K562 (cell line): Measurements from ENCODE around the gene ARL10. TPM values are rescaled to one million over a fixed set of nuclear protein-coding genes. Genes with fewer than 3 reads are reported as not detected.

Experiments
- BRCA1 ChIP-seq, 2 experiments: fragments of 450-650 bp in 1 of 2; sonication (generic) in 1 of 2; formaldehyde crosslinking in 1 of 2; IDR thresholded peaks; 2 replicates each; pipeline versions ENCODE4 v1.5.0 to v1.6.1; 2017 to 2020; ENCODE audit warnings: mild to moderate bottlenecking in 1 of 2, missing genetic modification reagents in 1 of 2
- DACH1 ChIP-seq: fragments of 450-650 bp; IDR thresholded peaks from 2 replicates; pipeline ENCODE4 v1.6.1; 2018; ENCODE audit not compliant: partially characterized antibody
- FIP1L1 ChIP-seq: fragments of 200-400 bp; formaldehyde crosslinking; IDR thresholded peaks from 2 replicates; pipeline ENCODE4 v1.6.1; 2018; ENCODE audit warnings: mild to moderate bottlenecking, low read depth, low read length; ENCODE audit not compliant: poor library complexity, severe bottlenecking
- FOS ChIP-seq: IDR thresholded peaks from 3 replicates; pipeline ENCODE4 v1.6.1; 2011; ENCODE audit not compliant: insufficient read length; ENCODE audit errors: extremely low read depth
- FOXK2 ChIP-seq, 2 experiments: fragments of 450-650 bp; IDR thresholded peaks in 1 of 2; conservative IDR thresholded peaks in 1 of 2; 2 replicates each; pipeline ENCODE4 v1.6.1; 2016; ENCODE audit warnings: low read depth in 2 of 2, mild to moderate bottlenecking in 1 of 2
- HDAC3 ChIP-seq: fragments of 450-650 bp; IDR thresholded peaks from 2 replicates; pipeline ENCODE4 v1.6.1; 2018; ENCODE audit warnings: borderline replicate concordance, mild to moderate bottlenecking, moderate library complexity; ENCODE audit not compliant: partially characterized antibody
- TGIF2 ChIP-seq: sonication (generic); formaldehyde crosslinking; IDR thresholded peaks from 2 replicates; pipeline ENCODE4 v1.8.1; 2022; ENCODE audit warnings: mild to moderate bottlenecking, missing genetic modification reagents, moderate library complexity
- ZBTB11 ChIP-seq, 3 experiments: fragments of 200-800 bp in 1 of 3; fragments of 250-450 bp in 1 of 3; fragments of 450-650 bp in 1 of 3; sonication (Bioruptor Pico) in 1 of 3; sonication (Bioruptor generic) in 1 of 3; formaldehyde crosslinking in 1 of 3; IDR thresholded peaks; 2 replicates each; pipeline versions ENCODE4 v1.6.1 to v1.8.0; 2016 to 2022; ENCODE audit warnings: mild to moderate bottlenecking in 2 of 3, missing genetic modification characterization in 2 of 3, missing compliant biosample characterization in 1 of 3, moderate library complexity in 1 of 3
- ZNF766 ChIP-seq: fragments of 200-800 bp; sonication (Bioruptor generic); conservative IDR thresholded peaks from 2 replicates; pipeline ENCODE4 v1.6.1; 2016; ENCODE audit warnings: missing genetic modification characterization, missing compliant biosample characterization
- polyA plus RNA-seq, 8 experiments: library from polyadenylated mRNA; depleted of rRNA in 4 of 8; stranded (reverse) in 5 of 8; unstranded in 3 of 8; fragments of >200 nt; fragmentation: Nextera tagmentation in 2 of 8; fragmentation: Illumina TruSeq in 1 of 8; extraction: Ambion mirVana in 2 of 8; extraction: Trizol in 1 of 8; gene quantifications; 2 replicates each; pipeline versions ENCODE4 v1.2.1 to v1.2.3, GENCODE V29; 2011 to 2014; ENCODE audit warnings: inconsistent platforms in 1 of 8, missing spikeins in 1 of 8
- total RNA-seq, 7 experiments: library from RNA; depleted of rRNA in 6 of 7; stranded (reverse); fragments of >200 nt in 6 of 7; fragmentation: Illumina TruSeq in 2 of 7; extraction: Trizol in 2 of 7; gene quantifications; 2 replicates each; pipeline versions ENCODE4 v1.2.1 to v1.2.3, GENCODE V29; 2011 to 2021; ENCODE audit warnings: low replicate concordance in 1 of 7
- TF ChIP-seq, protein P1 (sequence below): sonication (generic); formaldehyde crosslinking; IDR thresholded peaks from 2 replicates; pipeline ENCODE4 v1.8.0; 2023; ENCODE audit warnings: missing genetic modification reagents, mild to moderate bottlenecking, borderline replicate concordance

Gene ARL10
- total and polyA plus RNA-seq, 9 of the 15 experiments (the other 6 are each of a cell fraction or from before 2014, with no cell fraction given): under 0.01 to 0.40 (median 0.34) TPM; not detected in 3

GRCh38 chr5:176373100-176373818, 8.0 kb downstream of the ARL10 start (continued):
- no peak for TF ChIP-seq HDAC3
- no peak for TF ChIP-seq TGIF2 (CRISPR knock-in tag)
- TF ChIP-seq, protein P1, sequence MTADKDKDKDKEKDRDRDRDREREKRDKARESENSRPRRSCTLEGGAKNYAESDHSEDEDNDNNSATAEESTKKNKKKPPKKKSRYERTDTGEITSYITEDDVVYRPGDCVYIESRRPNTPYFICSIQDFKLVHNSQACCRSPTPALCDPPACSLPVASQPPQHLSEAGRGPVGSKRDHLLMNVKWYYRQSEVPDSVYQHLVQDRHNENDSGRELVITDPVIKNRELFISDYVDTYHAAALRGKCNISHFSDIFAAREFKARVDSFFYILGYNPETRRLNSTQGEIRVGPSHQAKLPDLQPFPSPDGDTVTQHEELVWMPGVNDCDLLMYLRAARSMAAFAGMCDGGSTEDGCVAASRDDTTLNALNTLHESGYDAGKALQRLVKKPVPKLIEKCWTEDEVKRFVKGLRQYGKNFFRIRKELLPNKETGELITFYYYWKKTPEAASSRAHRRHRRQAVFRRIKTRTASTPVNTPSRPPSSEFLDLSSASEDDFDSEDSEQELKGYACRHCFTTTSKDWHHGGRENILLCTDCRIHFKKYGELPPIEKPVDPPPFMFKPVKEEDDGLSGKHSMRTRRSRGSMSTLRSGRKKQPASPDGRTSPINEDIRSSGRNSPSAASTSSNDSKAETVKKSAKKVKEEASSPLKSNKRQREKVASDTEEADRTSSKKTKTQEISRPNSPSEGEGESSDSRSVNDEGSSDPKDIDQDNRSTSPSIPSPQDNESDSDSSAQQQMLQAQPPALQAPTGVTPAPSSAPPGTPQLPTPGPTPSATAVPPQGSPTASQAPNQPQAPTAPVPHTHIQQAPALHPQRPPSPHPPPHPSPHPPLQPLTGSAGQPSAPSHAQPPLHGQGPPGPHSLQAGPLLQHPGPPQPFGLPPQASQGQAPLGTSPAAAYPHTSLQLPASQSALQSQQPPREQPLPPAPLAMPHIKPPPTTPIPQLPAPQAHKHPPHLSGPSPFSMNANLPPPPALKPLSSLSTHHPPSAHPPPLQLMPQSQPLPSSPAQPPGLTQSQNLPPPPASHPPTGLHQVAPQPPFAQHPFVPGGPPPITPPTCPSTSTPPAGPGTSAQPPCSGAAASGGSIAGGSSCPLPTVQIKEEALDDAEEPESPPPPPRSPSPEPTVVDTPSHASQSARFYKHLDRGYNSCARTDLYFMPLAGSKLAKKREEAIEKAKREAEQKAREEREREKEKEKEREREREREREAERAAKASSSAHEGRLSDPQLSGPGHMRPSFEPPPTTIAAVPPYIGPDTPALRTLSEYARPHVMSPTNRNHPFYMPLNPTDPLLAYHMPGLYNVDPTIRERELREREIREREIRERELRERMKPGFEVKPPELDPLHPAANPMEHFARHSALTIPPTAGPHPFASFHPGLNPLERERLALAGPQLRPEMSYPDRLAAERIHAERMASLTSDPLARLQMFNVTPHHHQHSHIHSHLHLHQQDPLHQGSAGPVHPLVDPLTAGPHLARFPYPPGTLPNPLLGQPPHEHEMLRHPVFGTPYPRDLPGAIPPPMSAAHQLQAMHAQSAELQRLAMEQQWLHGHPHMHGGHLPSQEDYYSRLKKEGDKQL (CRISPR knock-in tag): no peak
- TF ChIP-seq FOS: no peak
- TF ChIP-seq ZBTB11 (CRISPR knock-in tag; IDR thresholded peaks at IDR 0.05): 0 out of 6 replicates have a peak, but pooled peaks of 1 of the 3 experiments have one; percentile 32
- TF ChIP-seq FOXK2 (conservative IDR thresholded peaks at IDR 0.05 in 1 of 2, IDR thresholded peaks at IDR 0.05 in 1 of 2; ENCODE audit: low read depth in 2 of 2): no peak
- TF ChIP-seq BRCA1 (IDR thresholded peaks at IDR 0.05): no peak
- no peak for TF ChIP-seq BRCA1 (CRISPR knock-in tag; IDR thresholded peaks at IDR 0.05)
- TF ChIP-seq DACH1: no peak
- TF ChIP-seq FIP1L1: no peak
- TF ChIP-seq ZNF766 (CRISPR knock-in tag): 0 out of 2 replicates have a peak, but pooled peaks have one; percentile 58
